Left colon (tissue), 2 donors: ENCODE measurements around the gene COL4A2. TPM values are rescaled to one million over a fixed set of nuclear protein-coding genes. Genes with fewer than 3 reads are reported as not detected.

Experiments
- ATAC-seq: fragments of 200-7000 bp; cut with Tn5 transposase; one replicate; pipeline ENCODE4 v1.9.1; 2020; ENCODE audit warnings: mild to moderate bottlenecking, moderate library complexity
- DNase-seq, 2 donors: peaks; one replicate each; pipeline ENCODE4 v3.0.0-alpha.2; 2020
- intact Hi-C, 2 donors: fragments of 100-400 bp; cut with DNase I in 1 of 2; cut with micrococcal nuclease in 1 of 2; formaldehyde crosslinking; loops; one replicate each; pipeline versions ENCODE4 v1.11.2 to v1.14.0; 2022; cut with DNase I, micrococcal nuclease
- microRNA-seq, 2 donors: library from miRNA; unstranded; fragments of <30 nt; microRNA quantifications; one replicate each; pipeline versions ENCODE4 v1.1.0 to v1.2.0, GENCODE V29; 2020
- total RNA-seq, 2 donors: library from RNA; stranded (reverse); fragmentation: NEBNext Ultra II Directional; extraction: Animal tissue kit (Norgen Biotek cat#: 25700); gene quantifications; one replicate each; pipeline ENCODE4 v1.2.1, GENCODE V29; 2021
- donor health status: DM: no; HTN: no; CAD: no.
- donor health status: DM: yes; HTN: yes; CAD: no.

The COL4A2 gene
- total RNA-seq, 2 donors from 2014 or later: 35.3 to 79.7 TPM

GRCh38 chr13:110556224-110556606 is 249.1 kb downstream of the COL4A2 start:
- DNase-seq (no peak), ATAC-seq (peak; percentile 23)
- intact Hi-C loops: no loop called here

GRCh38 chr13:110557082-110557481 is 250.0 kb downstream of the COL4A2 start:
- ATAC-seq (no peak), DNase-seq (no peak)
- intact Hi-C loops: no loop called here

- DNase-seq (no peak), ATAC-seq (no peak)
- intact Hi-C loops: no loop called here
Measured at GRCh38 chr13:110557610-110558305, 250.7 kb downstream of the COL4A2 start.

GRCh38 chr13:110559429-110559943 is 252.4 kb downstream of the COL4A2 start:
- ATAC-seq: peak; percentile 48
- DNase-seq: peak; percentile 76 to 82
- intact Hi-C loops: no loop called here

- intact Hi-C loops: no loop called here
Measured at GRCh38 chr13:110559986-110560385, 252.9 kb downstream of the COL4A2 start.

GRCh38 chr13:110560601-110561343 is 253.7 kb downstream of the COL4A2 start:
- peak in 1 of 2 donors; percentile 22 for DNase-seq
- intact Hi-C loops: no loop called here
- peak; percentile 31 for ATAC-seq

More at GRCh38 chr13:110559986-110560385, 252.9 kb downstream of the COL4A2 start:
- DNase-seq (no peak), ATAC-seq (no peak)

GRCh38 chr13:110561344-110562035 is 254.4 kb downstream of the COL4A2 start, which contains the start of gene RAB20:
TSS of gene RAB20 (minus strand) at chr13:110561722. CDS start at chr13:110561519, 203 bp downstream.
- peak; percentile 75 for ATAC-seq
- intact Hi-C loops: no loop called here
- DNase-seq: peak; percentile 91

- DNase-seq (peak; percentile 42 to 50), ATAC-seq (peak; percentile 24)
- intact Hi-C loops: no loop called here
Measured at GRCh38 chr13:110562036-110562597, 255.0 kb downstream of the COL4A2 start.

Small RNA genes within 50 kb of the gene (microRNA-seq; reads per million reads assigned to microRNA genes)
- gene MIR8073: 0 reads per million in 2 donors

Other genes starting within 250 kb of the COL4A2 start
- 10 to 100 TPM; 19.6 to 65.3 TPM for gene COL4A1, start 127 bp upstream of the COL4A2 start, total RNA-seq